Thymus (tissue), 11 donors: ENCODE data around the gene PEX6. TPM values are rescaled to one million over a fixed set of nuclear protein-coding genes. Genes with fewer than 3 reads are reported as not detected.

ENCODE experiments used
- DNase-seq, 9 donors: peaks; one replicate each; pipeline ENCODE4 v3.0.0-alpha.2; 2013; ENCODE audit warnings: low spot score in 9 of 9, low read depth in 6 of 9, missing footprints in 1 of 9
- H3K27ac ChIP-seq, 2 donors: one replicate each; pipeline ENCODE4 v1.5.1; 2013; ENCODE audit warnings: control low read depth in 1 of 2, low read depth in 1 of 2, low read length in 1 of 2, mild to moderate bottlenecking in 1 of 2, moderate library complexity in 1 of 2
- H3K27me3 ChIP-seq, 2 donors: one replicate each; pipeline ENCODE4 v1.5.1; 2013; ENCODE audit warnings: low read length in 1 of 2; ENCODE audit not compliant: control insufficient read depth in 2 of 2, insufficient read depth in 1 of 2
- H3K36me3 ChIP-seq, 2 donors: one replicate each; pipeline ENCODE4 v1.5.1; 2013; ENCODE audit warnings: low read length in 1 of 2, mild to moderate bottlenecking in 1 of 2, moderate library complexity in 1 of 2; ENCODE audit not compliant: control insufficient read depth in 2 of 2, insufficient read depth in 2 of 2
- H3K4me1 ChIP-seq, 2 donors: one replicate each; pipeline ENCODE4 v1.5.1; 2013; ENCODE audit warnings: low read length in 2 of 2; ENCODE audit not compliant: control insufficient read depth in 2 of 2, insufficient read depth in 2 of 2
- H3K4me3 ChIP-seq, 2 donors: one replicate each; pipeline ENCODE4 v1.5.1; 2013; ENCODE audit warnings: low read length in 2 of 2, control low read depth in 1 of 2, mild to moderate bottlenecking in 1 of 2
- H3K9me3 ChIP-seq, 2 donors: one replicate each; pipeline ENCODE4 v1.5.1; 2013; ENCODE audit warnings: low read length in 1 of 2, mild to moderate bottlenecking in 1 of 2; ENCODE audit not compliant: control insufficient read depth in 2 of 2, insufficient read depth in 1 of 2
- WGBS: extraction: QIAGEN DNeasy Blood & Tissue Kit; methylation state at CpG from one replicate; pipeline ENCODE4 v1.1.7; 2013; 5-methylcytosine and 5-hydroxymethylcytosine counted together
- polyA plus RNA-seq: library from polyadenylated mRNA; stranded (reverse); fragments of 200-250 nt; gene quantifications from one replicate; pipeline ENCODE4 v1.2.3, GENCODE V29; 2013
- total RNA-seq: library from RNA; stranded (reverse); fragments of 120-200 nt; gene quantifications from one replicate; pipeline ENCODE4 v1.2.4, GENCODE V29; 2013
- donor health status: healthy.

Gene PEX6
- total and polyA plus RNA-seq, 2 donors = 14.6 to 16.6 TPM

GRCh38 chr6:42937548-42938427 lies 41.2 kb downstream of the PEX6 start:
- DNase-seq = no peak
- no peaks in the 10 kb centered on the region for H3K27me3 ChIP-seq
- H3K9me3 ChIP-seq = no peaks in the 10 kb centered on the region
- H3K27ac ChIP-seq = no peak overlapping the region
- H3K4me3 ChIP-seq = no peak overlapping the region
- WGBS = 96% methylated on average over 13 of the region's 13 CpGs
- peaks cover 2 to 16% of the 10 kb centered on the region in 2 donors for H3K4me1 ChIP-seq
- peaks cover 81 to 94% of the 10 kb centered on the region in 2 donors for H3K36me3 ChIP-seq

- 95% methylated on average over 11 of the region's 11 CpGs for WGBS
- Histone ChIP-seq H3K27ac (no peak overlapping the region), H3K4me3 (no peak overlapping the region), H3K4me1 (peaks cover 13 to 30% of the 10 kb centered on the region in 2 donors), H3K9me3 (no peaks in the 10 kb centered on the region), H3K27me3 (no peaks in the 10 kb centered on the region), H3K36me3 (peaks cover 69 to 90% of the 10 kb centered on the region in 2 donors)
- DNase-seq = no peak
Observed at GRCh38 chr6:42936398-42936797, 42.6 kb downstream of the PEX6 start.

DNA sequence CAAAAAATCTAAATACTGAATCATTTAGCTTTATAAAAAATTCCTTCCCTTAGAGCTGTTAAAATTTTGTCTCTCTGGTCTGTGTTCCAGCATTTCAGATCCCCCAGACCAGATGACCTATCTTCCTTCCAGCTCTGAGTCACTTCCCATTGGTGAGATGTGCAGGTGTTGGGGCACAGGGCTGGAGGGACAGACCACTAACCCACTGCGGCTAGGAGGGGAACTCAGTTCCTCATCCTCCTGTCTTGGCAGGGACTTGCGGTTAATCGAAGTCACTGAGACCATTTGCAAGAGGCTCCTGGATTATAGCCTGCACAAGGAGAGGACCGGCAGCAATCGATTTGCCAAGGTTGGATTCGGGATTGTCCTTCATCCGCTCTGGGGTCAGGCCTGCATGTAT lies 43.7 kb downstream of the PEX6 start:
- Histone ChIP-seq H3K4me3 (no peak overlapping the region), H3K9me3 (no peaks in the 10 kb centered on the region), H3K36me3 (peaks cover 61 to 85% of the 10 kb centered on the region in 2 donors), H3K27ac (no peak overlapping the region), H3K27me3 (no peaks in the 10 kb centered on the region), H3K4me1 (peaks cover 21 to 41% of the 10 kb centered on the region in 2 donors)
- 54% methylated on average over 7 of the region's 7 CpGs for WGBS
- no peak for DNase-seq

DNA sequence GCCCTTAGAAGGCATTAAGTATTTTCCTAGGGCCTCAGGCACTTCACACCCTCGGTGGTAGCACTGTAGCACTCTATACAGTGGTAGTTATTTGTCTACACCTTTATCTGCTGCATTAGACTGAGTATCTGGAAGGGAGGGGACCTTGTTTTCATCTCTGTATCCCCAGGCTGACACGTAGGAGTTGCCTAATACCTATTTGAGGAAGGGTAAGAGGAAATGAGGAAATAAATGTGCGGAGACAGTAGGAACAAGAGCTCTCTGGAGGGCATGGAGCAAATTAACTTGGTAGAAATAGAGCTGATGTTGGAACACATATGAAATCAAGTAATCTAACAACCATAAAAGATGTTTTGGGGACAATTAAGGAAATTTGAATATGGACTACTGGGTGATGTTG lies 45.8 kb downstream of the PEX6 start:
- peaks cover 23 to 49% of the 10 kb centered on the region in 2 donors for H3K4me1 ChIP-seq

DNA sequence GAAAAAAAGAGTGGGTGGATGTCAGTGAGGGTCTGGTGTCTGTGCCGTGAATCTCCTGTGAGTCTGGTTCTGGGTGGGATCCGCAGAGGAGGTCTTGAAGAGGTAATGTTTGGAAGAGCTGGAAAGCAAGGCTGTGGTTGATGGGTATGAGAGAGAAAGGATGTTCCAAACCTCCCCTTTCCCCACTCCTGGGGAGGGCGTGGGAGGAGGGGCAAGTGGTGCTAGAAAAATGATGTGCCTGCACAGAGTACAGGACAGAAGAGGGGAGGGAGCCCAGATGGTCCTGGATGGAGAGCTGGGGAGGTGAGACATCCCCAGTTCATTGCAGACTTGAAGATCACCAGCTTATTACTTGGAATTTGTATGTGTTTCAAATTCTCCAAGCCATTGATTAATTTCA lies 46.6 kb downstream of the PEX6 start:
- WGBS = 93% methylated on average over 3 of the region's 3 CpGs
- Histone ChIP-seq H3K27me3 (no peaks in the 10 kb centered on the region), H3K36me3 (peaks cover 32 to 58% of the 10 kb centered on the region in 2 donors), H3K4me3 (peak overlapping the region in 1 of 2 donors; percentile 82), H3K4me1 (peaks cover 25 to 56% of the 10 kb centered on the region in 2 donors), H3K27ac (peak overlapping the region in 1 of 2 donors; percentile 10), H3K9me3 (peaks cover 0 to 6% of the 10 kb centered on the region in 2 donors)
- no peak for DNase-seq

More for the DNA sequence above, 45.8 kb downstream of the PEX6 start:
- WGBS = 58% methylated on average over 3 of the region's 3 CpGs
- Histone ChIP-seq H3K36me3 (peaks cover 40 to 65% of the 10 kb centered on the region in 2 donors), H3K9me3 (peaks cover 0 to 6% of the 10 kb centered on the region in 2 donors), H3K27ac (no peak overlapping the region), H3K4me3 (no peak overlapping the region), H3K27me3 (no peaks in the 10 kb centered on the region)
- DNase-seq = no peak

DNA sequence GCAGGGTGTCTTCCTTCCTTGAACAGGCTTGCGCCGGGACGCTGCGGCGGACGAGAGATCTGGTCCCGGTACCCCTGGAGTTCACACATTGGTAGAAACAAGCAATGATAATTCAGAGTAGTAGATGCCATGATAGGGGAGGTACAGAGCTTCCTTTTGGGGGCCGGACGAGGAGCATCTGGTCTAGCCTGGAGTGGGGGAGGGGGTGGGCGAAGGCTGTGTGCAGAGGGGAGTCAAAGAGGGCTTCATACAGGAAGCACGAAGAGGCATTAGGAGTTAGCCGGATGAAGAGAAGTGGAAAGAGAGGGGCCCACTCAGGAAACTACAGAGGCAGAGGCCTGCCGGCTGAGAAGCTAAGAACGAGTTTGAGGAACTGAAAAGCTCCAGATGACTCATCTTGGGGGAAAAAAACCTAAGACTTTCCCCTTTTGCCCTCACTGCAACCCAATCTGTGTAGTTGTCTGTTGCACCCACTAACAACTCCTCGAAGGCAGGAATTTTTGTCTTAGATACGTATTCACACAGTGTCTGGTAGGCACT lies 49.1 kb downstream of the PEX6 start:
- peak overlapping the region; percentile 98 to 99 for H3K27ac ChIP-seq
- peak overlapping the region; percentile 74 to 82 for H3K4me3 ChIP-seq
- no peaks in the 10 kb centered on the region for H3K27me3 ChIP-seq
- H3K9me3 ChIP-seq = peaks cover 0 to 6% of the 10 kb centered on the region in 2 donors
- H3K36me3 ChIP-seq = peaks cover 19 to 54% of the 10 kb centered on the region in 2 donors
- DNase-seq = peak in 6 of 9 donors; percentile 75 to 91 (median 80)
- WGBS = under 1% methylated on average over 16 of the region's 16 CpGs
- peaks cover 25 to 71% of the 10 kb centered on the region in 2 donors for H3K4me1 ChIP-seq

DNA sequence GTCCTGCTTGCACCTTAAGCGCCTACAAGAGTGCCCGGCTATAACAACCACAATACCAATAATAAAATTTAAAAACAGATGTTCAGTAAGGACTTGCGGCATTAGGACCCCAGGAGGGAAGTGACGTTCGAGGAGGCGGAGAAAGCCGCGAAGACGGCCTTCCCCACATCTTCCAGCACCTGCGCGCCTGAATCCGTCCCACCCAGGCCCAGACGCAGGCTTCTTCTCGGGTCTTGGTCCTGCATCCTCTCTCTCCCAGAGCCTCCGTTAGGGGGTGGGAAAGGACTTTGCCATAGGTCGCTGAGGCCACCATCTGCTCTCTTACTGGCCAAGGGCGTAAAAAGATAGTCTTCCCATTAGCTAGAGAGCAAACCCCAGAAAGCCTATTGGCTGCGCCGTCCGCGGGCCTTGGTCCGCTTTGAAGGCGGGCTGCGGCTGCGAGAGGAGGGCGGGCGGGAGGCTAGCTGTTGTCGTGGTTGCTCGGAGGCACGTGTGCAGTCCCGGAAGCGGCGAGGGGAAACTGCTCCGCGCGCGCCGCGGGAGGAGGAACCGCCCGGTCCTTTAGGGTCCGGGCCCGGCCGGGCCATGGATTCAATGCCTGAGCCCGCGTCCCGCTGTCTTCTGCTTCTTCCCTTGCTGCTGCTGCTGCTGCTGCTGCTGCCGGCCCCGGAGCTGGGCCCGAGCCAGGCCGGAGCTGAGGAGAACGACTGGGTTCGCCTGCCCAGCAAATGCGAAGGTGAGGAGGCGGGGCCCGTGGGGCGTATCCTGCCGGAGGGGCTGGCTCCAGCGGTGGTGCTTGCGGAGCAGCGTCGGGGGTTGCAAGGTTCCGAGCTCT lies 49.8 kb downstream of the PEX6 start, which contains the start of gene CNPY3:
TSS of gene CNPY3 (plus strand) at position 495 of the 835 bp plus-strand sequence. CDS start at position 586, 91 bp downstream.
- H3K27me3 ChIP-seq = no peaks in the 10 kb centered on the region
- under 1% methylated on average over 63 of the region's 63 CpGs for WGBS
- peaks cover 18 to 51% of the 10 kb centered on the region in 2 donors for H3K36me3 ChIP-seq
- peak within 1 kb of the TSS; percentile 74 to 82 for H3K4me3 ChIP-seq
- peaks cover 0 to 6% of the 10 kb centered on the region in 2 donors for H3K9me3 ChIP-seq
- peaks cover 25 to 73% of the 10 kb centered on the region in 2 donors for H3K4me1 ChIP-seq
- peak in 8 of 9 donors; percentile 90 to 97 (median 94) for DNase-seq
- H3K27ac ChIP-seq = peak within 1 kb of the TSS; percentile 98 to 99

- Histone ChIP-seq H3K4me3 (no peak overlapping the region), H3K9me3 (peaks cover 0 to 6% of the 10 kb centered on the region in 2 donors), H3K27ac (peak overlapping the region in 1 of 2 donors; percentile 65), H3K36me3 (peaks cover 21 to 51% of the 10 kb centered on the region in 2 donors), H3K4me1 (peaks cover 4 to 66% of the 10 kb centered on the region in 2 donors), H3K27me3 (no peaks in the 10 kb centered on the region)
- WGBS = 91% methylated on average over 23 of the region's 23 CpGs
- DNase-seq = no peak
Observed at GRCh38 chr6:42925248-42925857, 53.6 kb downstream of the PEX6 start.
